NCI-H2196 treated with DMSO at 0.1 percent for 48 hours (cell line): Measurements from ENCODE around the gene ZNF771.
"Not testable (repeated sequence)": the region's sequence is repeated elsewhere in the genome, so short reads cannot be mapped to it uniquely, and the experiment has no call there.

Experiments used
- DNase-seq: peaks from one replicate; lab custom pipeline; 2025; ENCODE audit not compliant: unreplicated experiment; lab: John Stamatoyannopoulos, UW

ZNF771 gene

DNA sequence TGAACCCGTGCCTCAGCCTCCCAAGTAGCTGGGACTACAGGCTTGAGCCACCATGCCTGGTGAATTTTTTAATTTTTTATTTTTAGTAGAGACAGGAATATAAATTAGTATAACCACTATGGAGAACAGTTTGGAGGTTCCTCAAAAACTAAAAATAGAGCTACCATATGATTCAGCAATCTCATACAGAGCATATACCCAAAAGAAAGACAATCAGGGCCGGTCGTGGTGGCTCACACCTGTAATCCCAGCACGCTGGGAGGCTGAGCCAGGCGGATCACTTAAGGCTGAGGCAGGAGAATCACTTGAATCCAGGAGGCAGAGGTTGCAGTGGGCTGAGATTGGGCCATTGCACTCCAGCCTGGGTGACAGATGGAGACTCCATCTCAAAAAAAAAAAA, 54.0 kb downstream of the ZNF771 start:
- DNase-seq, result not testable (repeated sequence)

DNA sequence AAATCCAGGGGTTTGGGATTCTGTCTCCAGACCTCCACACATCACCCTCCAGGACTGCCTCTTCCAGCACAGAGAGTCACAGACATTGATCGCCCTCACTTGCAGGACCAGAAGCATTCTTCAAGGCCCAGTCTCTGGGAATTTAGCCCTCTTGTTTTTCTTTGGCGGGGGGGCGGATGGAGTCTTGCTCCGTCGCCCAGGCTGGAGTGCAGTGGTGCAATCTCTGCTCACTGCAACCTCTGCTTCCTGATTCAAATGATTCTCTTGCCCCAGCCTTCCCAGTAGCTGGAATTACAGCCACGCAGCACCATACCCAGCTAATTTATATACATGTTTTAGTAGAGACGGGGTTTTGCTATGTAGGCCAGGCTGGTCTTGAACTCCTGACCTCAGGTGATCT, 56.7 kb downstream of the ZNF771 start:
- no peak for DNase-seq
